Thyroid gland (tissue), 4 donors: Measurements from ENCODE around the gene UTS2R. TPM values are rescaled to one million over a fixed set of nuclear protein-coding genes. Genes with fewer than 3 reads are reported as not detected.
A peak's percentile ranks its signal among the peaks of the same experiment; 100 is the strongest.

ENCODE experiments used
- DNase-seq, 2 donors: peaks; one replicate each; pipeline ENCODE4 v3.0.0-alpha.2; 2019
- H3K27ac ChIP-seq, 3 donors: fragments of 200-600 bp; sonication (generic); 1 replicate in 2 of 3; 2 replicates in 1 of 3; pipeline ENCODE4 v1.5.1; 2016 to 2019; ENCODE audit warnings: mild to moderate bottlenecking in 1 of 3, moderate library complexity in 1 of 3
- H3K27me3 ChIP-seq: fragments of 200-600 bp; sonication (generic); one replicate; pipeline ENCODE4 v1.5.1; 2019
- H3K36me3 ChIP-seq, 2 donors: fragments of 200-600 bp; sonication (generic); one replicate each; pipeline ENCODE4 v1.5.1; 2016 to 2019
- H3K4me1 ChIP-seq, 2 donors: fragments of 200-600 bp; sonication (generic); one replicate each; pipeline ENCODE4 v1.5.1; 2017 to 2019
- H3K4me3 ChIP-seq, 3 donors: fragments of 200-600 bp; sonication (generic); replicated peaks in 1 of 3; 1 replicate in 2 of 3; 2 replicates in 1 of 3; pipeline ENCODE4 v1.5.1; 2016; ENCODE audit warnings: mild to moderate bottlenecking in 1 of 3
- H3K9me3 ChIP-seq: fragments of 200-600 bp; sonication (generic); one replicate; pipeline ENCODE4 v1.5.1; 2017
- CTCF ChIP-seq, 6 experiments: fragments of 200-600 bp in 3 of 6; fragments of 450-650 bp in 3 of 6; sonication (generic) in 3 of 6; IDR thresholded peaks; one replicate each; pipeline ENCODE4 v1.5.1; 2016 to 2019; ENCODE audit warnings: antibody characterized with exemption in 6 of 6, mild to moderate bottlenecking in 2 of 6, inconsistent platforms in 1 of 6, moderate library complexity in 1 of 6
- POLR2A ChIP-seq, 2 donors: fragments of 450-650 bp; IDR thresholded peaks; one replicate each; pipeline ENCODE4 v1.6.1; 2017; ENCODE audit warnings: antibody characterized with exemption in 2 of 2, mild to moderate bottlenecking in 2 of 2, moderate library complexity in 1 of 2
- WGBS, 2 donors: methylation state at CpG; one replicate each; pipeline ENCODE4 v1.1.5; 2017; 5-methylcytosine and 5-hydroxymethylcytosine counted together
- intact Hi-C: fragments of 100-400 bp; cut with DNase I; formaldehyde crosslinking; loops from one replicate; pipeline ENCODE4 v1.15.1; 2023
- total RNA-seq, 4 donors: library from RNA; depleted of rRNA; stranded (reverse); fragments of >200 nt; gene quantifications; one replicate each; pipeline ENCODE4 v1.2.3, GENCODE V29; 2016

The UTS2R gene
- total RNA-seq, 4 donors from 2014 or later = 0.22 to 6.6 (median 3.9) TPM

- 77 to 91% methylated on average over 13 to 22 of the region's 28 CpGs for WGBS, 2 donors
- intact Hi-C loops = no loop called here
Observed at GRCh38 chr17:82328141-82328993, 43.2 kb upstream of the UTS2R start.

GRCh38 chr17:82328994-82329507 is 42.5 kb upstream of the UTS2R start:
- no peaks in the 10 kb centered on the region for H3K9me3 ChIP-seq
- H3K4me1 ChIP-seq = peaks cover 15 to 26% of the 10 kb centered on the region in 2 donors
- H3K36me3 ChIP-seq = no peaks in the 10 kb centered on the region
- no peak overlapping the region for H3K4me3 ChIP-seq
- intact Hi-C loops = no loop called here
- H3K27ac ChIP-seq = no peak overlapping the region
- no peak for DNase-seq
- H3K27me3 ChIP-seq = no peaks in the 10 kb centered on the region
- 92 to 97% methylated on average over 13 to 15 of the region's 15 CpGs for WGBS, 2 donors
- no peak for TF ChIP-seq POLR2A (IDR thresholded peaks at IDR 0.05)
- no peak for TF ChIP-seq CTCF (IDR thresholded peaks at IDR 0.05)

More at GRCh38 chr17:82328141-82328993, 43.2 kb upstream of the UTS2R start:
- Histone ChIP-seq H3K27me3 (no peaks in the 10 kb centered on the region), H3K27ac (no peak overlapping the region), H3K4me3 (no peak overlapping the region), H3K4me1 (peaks cover 12 to 19% of the 10 kb centered on the region in 2 donors), H3K36me3 (no peaks in the 10 kb centered on the region), H3K9me3 (no peaks in the 10 kb centered on the region)
- no peak for DNase-seq
- TF ChIP-seq CTCF (IDR thresholded peaks at IDR 0.05) = no peak
- no peak for TF ChIP-seq POLR2A (IDR thresholded peaks at IDR 0.05)

GRCh38 chr17:82329683-82330321 is 41.8 kb upstream of the UTS2R start:
- intact Hi-C loops = no loop called here

DNA sequence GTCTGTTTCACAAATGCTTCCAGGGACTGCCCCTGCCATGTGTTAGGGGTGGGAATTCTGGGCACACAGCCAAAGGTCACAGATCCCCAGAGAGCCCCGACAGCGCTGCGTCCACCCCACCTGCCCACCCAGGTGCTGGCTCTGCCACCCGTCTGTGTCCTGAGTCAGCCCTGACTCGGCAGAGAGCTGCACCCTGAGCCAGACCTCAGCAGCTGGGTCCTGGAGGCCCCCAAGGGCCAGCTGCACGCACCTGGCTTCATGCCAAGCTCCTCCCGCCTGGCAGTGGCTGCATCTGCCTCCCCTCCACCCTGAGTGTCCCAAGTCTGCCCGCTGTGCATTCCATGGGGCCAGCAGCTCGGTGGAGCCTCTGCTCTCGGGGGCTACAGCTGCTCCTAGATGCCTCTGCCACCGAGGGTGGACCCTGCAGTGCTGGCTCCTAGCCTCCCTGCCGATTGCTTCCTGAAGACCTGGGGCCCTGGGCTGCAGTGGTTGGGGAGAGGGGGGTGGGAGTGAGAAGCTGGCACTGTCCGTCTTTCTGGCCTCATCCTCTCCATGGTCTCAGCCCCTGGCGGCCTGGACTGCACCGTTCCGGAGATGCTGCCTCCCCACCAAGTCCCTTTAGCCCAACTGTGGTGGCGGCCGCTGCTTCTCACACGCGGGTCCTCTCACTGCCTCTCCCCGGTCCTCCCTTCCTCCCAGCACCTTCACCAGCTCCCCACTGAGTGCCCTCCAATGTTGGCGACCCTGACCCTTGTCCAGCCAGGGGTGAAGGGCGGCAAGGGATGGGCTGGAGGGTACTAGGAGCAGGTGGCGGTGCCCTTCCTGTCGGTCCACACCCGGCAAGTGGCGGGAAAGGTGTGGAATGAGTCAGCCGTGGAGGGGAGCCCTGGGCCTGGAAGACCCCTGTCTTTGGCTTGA is 41.0 kb upstream of the UTS2R start:
- no peaks in the 10 kb centered on the region for H3K9me3 ChIP-seq
- H3K4me1 ChIP-seq = peaks cover 27 to 41% of the 10 kb centered on the region in 2 donors
- no peaks in the 10 kb centered on the region for H3K27me3 ChIP-seq
- TF ChIP-seq CTCF (IDR thresholded peaks at IDR 0.05) (no peak), POLR2A (IDR thresholded peaks at IDR 0.05) (no peak)
- peak in 1 of 2 donors; percentile 28 for DNase-seq
- H3K27ac ChIP-seq = no peak overlapping the region
- 54 to 87% methylated on average over 7 to 21 of the region's 28 CpGs for WGBS, 2 donors
- no peaks in the 10 kb centered on the region for H3K36me3 ChIP-seq
- no peak overlapping the region for H3K4me3 ChIP-seq
- intact Hi-C loops = no loop called here

More at GRCh38 chr17:82329683-82330321, 41.8 kb upstream of the UTS2R start:
- H3K4me1 ChIP-seq = peaks cover 21 to 33% of the 10 kb centered on the region in 2 donors
- TF ChIP-seq CTCF (IDR thresholded peaks at IDR 0.05) (no peak), POLR2A (IDR thresholded peaks at IDR 0.05) (no peak)
- no peak overlapping the region for H3K27ac ChIP-seq
- WGBS, 2 donors = 79 to 89% methylated on average over 10 to 12 of the region's 19 CpGs
- DNase-seq = no peak
- no peak overlapping the region for H3K4me3 ChIP-seq
- H3K27me3 ChIP-seq = no peaks in the 10 kb centered on the region
- H3K36me3 ChIP-seq = no peaks in the 10 kb centered on the region
- H3K9me3 ChIP-seq = no peaks in the 10 kb centered on the region
